Adrenal gland (tissue), 5 donors: ENCODE measurements around the gene CBARP.

Experiments used
- CTCF ChIP-seq, 6 experiments: fragments of 450-650 bp in 4 of 6; fragments of 200-600 bp in 2 of 6; sonication (generic) in 1 of 6; IDR thresholded peaks; 1 replicate in 5 of 6; 2 replicates in 1 of 6; pipeline versions ENCODE4 v1.5.1 to v1.8.0; 2016 to 2021; ENCODE audit warnings: antibody characterized with exemption in 6 of 6, mild to moderate bottlenecking in 2 of 6, moderate library complexity in 1 of 6
- POLR2A ChIP-seq, 2 donors: fragments of 450-650 bp; IDR thresholded peaks; one replicate each; pipeline ENCODE4 v1.6.1; 2017; ENCODE audit warnings: antibody characterized with exemption in 2 of 2, mild to moderate bottlenecking in 2 of 2, moderate library complexity in 1 of 2
- donor health status: DM: no; HTN: no; CAD: no.

- no peak for TF ChIP-seq CTCF (IDR thresholded peaks at IDR 0.05)
- TF ChIP-seq POLR2A (IDR thresholded peaks at IDR 0.05), result peak in 1 of 2 donors; percentile 45
These were observed at the start of gene CBARP for GRCh38 chr19:1237754-1238368.
